CD4-positive, alpha-beta T cell (primary cell): Measurements from ENCODE around the gene STARD13. TPM values are rescaled to one million over a fixed set of nuclear protein-coding genes. Genes with fewer than 3 reads are reported as not detected.

Experiments used
- ATAC-seq: fragments of 200-7000 bp; cut with Tn5 transposase; one replicate; pipeline ENCODE4 v1.10.0; 2022; ENCODE audit warnings: mild to moderate bottlenecking; ENCODE audit not compliant: poor library complexity
- CTCF ChIA-PET: fragments of 350-600 bp; sonication (Branson Sonifier 250); formaldehyde crosslinking; loops from one replicate; lab custom pipeline; 2021; ENCODE audit warnings: antibody characterized with exemption, inconsistent platforms; lab: Charles Lee
- POLR2A ChIA-PET: fragments of 350-600 bp; sonication (Branson Sonifier 250); formaldehyde crosslinking; loops from one replicate; lab custom pipeline; 2021; ENCODE audit warnings: antibody characterized with exemption, inconsistent platforms; lab: Charles Lee
- DNase-seq, 14 experiments: peaks; one replicate each; pipeline ENCODE4 v3.0.0-alpha.2; 2013 to 2020; ENCODE audit warnings: mixed read lengths in 2 of 14
- H3K27ac ChIP-seq, 2 donors: one replicate each; pipeline versions ENCODE4 v1.5.1 to v1.7.0; 2013; ENCODE audit warnings: low read length in 2 of 2, low read depth in 1 of 2, mild to moderate bottlenecking in 1 of 2
- H3K27me3 ChIP-seq, 2 experiments: 1 replicate in 1 of 2; 2 replicates in 1 of 2; pipeline versions ENCODE4 v1.6.1 to v1.7.0; 2013; ENCODE audit warnings: low read length in 2 of 2, control low read depth in 1 of 2, mild to moderate bottlenecking in 1 of 2, moderate library complexity in 1 of 2; ENCODE audit not compliant: insufficient read depth in 2 of 2, control insufficient read depth in 1 of 2
- H3K36me3 ChIP-seq: one replicate; pipeline ENCODE4 v1.6.1; 2013; ENCODE audit warnings: low read length, control low read depth; ENCODE audit not compliant: insufficient read depth
- H3K4me1 ChIP-seq: one replicate; pipeline ENCODE4 v1.6.1; 2013; ENCODE audit warnings: low read length, control low read depth; ENCODE audit not compliant: insufficient read depth
- H3K4me3 ChIP-seq: one replicate; pipeline ENCODE4 v1.5.1; 2013; ENCODE audit warnings: mild to moderate bottlenecking, low read length, moderate library complexity
- H3K9me3 ChIP-seq, 2 experiments: 1 replicate in 1 of 2; 2 replicates in 1 of 2; pipeline versions ENCODE4 v1.6.1 to v1.7.0; 2013; ENCODE audit warnings: low read length in 2 of 2, mild to moderate bottlenecking in 2 of 2, control low read depth in 1 of 2, moderate library complexity in 1 of 2; ENCODE audit not compliant: control insufficient read depth in 1 of 2, insufficient read depth in 1 of 2
- H3K27ac Mint-ChIP-seq: one replicate; pipeline ENCODE4 v1.8.0; 2020; ENCODE audit warnings: mixed read lengths
- H3K27me3 Mint-ChIP-seq: one replicate; pipeline ENCODE4 v1.8.0; 2021; ENCODE audit warnings: mixed read lengths
- H3K36me3 Mint-ChIP-seq: one replicate; pipeline ENCODE4 v1.8.0; 2021; ENCODE audit warnings: low read depth, mixed read lengths
- H3K4me1 Mint-ChIP-seq: one replicate; pipeline ENCODE4 v1.8.0; 2021; ENCODE audit warnings: low read depth, mixed read lengths
- H3K4me3 Mint-ChIP-seq: one replicate; pipeline ENCODE4 v1.8.0; 2020; ENCODE audit warnings: mild to moderate bottlenecking, mixed read lengths
- H3K9me3 Mint-ChIP-seq: one replicate; pipeline ENCODE4 v1.8.0; 2020; ENCODE audit warnings: mixed read lengths
- CTCF ChIP-seq: fragments of 200-600 bp; IDR thresholded peaks from one replicate; pipeline ENCODE4 v1.8.0; 2022; ENCODE audit warnings: antibody characterized with exemption, mild to moderate bottlenecking
- intact Hi-C, 2 experiments: fragments of 100-400 bp; cut with DNase I in 1 of 2; cut with micrococcal nuclease in 1 of 2; formaldehyde crosslinking; loops; one replicate each; pipeline versions ENCODE4 v1.15.1 to v1.9.0; 2023 to 2025; cut with DNase I, micrococcal nuclease
- total RNA-seq, 174 experiments: library from RNA in 2 of 174; stranded (reverse) in 2 of 174; gene quantifications; one replicate each; pipeline ENCODE4 v1.2.3 and lab custom pipeline; 2021 to 2026

STARD13 gene
- total RNA-seq, 2 experiments from 2014 or later = not detected

- Histone ChIP-seq H3K27ac (no peak overlapping the region), H3K27me3 (no peaks in the 10 kb centered on the region), H3K4me1 (no peaks in the 10 kb centered on the region), H3K36me3 (no peaks in the 10 kb centered on the region), H3K9me3 (peaks cover 0 to 4% of the 10 kb centered on the region in 2 experiments), H3K4me3 (no peak overlapping the region)
- Mint-ChIP-seq H3K9me3 (no peaks in the 10 kb centered on the region), H3K4me1 (no peaks in the 10 kb centered on the region), H3K4me3 (no peak overlapping the region), H3K27ac (no peak overlapping the region), H3K36me3 (no peaks in the 10 kb centered on the region), H3K27me3 (peaks cover 14% of the 10 kb centered on the region)
- TF ChIP-seq CTCF = no peak
- ATAC-seq (no peak), DNase-seq (no peak)
- POLR2A ChIA-PET = no interaction called here
- intact Hi-C loops = no loop called here
- CTCF ChIA-PET = no interaction called here
Observed at GRCh38 chr13:33144358-33144784, 141.2 kb downstream of the STARD13 start.

- Histone ChIP-seq H3K4me1 (no peaks in the 10 kb centered on the region), H3K27me3 (no peaks in the 10 kb centered on the region), H3K36me3 (no peaks in the 10 kb centered on the region), H3K9me3 (peaks cover 0 to 8% of the 10 kb centered on the region in 2 experiments), H3K4me3 (no peak overlapping the region), H3K27ac (no peak overlapping the region)
- Mint-ChIP-seq H3K27ac (no peak overlapping the region), H3K9me3 (peaks cover 2% of the 10 kb centered on the region), H3K4me3 (no peak overlapping the region), H3K36me3 (no peaks in the 10 kb centered on the region), H3K27me3 (peaks cover 14% of the 10 kb centered on the region), H3K4me1 (no peaks in the 10 kb centered on the region)
- CTCF ChIA-PET = no interaction called here
- POLR2A ChIA-PET = no interaction called here
- intact Hi-C loops = no loop called here
- no peak for TF ChIP-seq CTCF
- no peak for DNase-seq
- ATAC-seq = no peak
Observed at GRCh38 chr13:33139780-33140535, 145.6 kb downstream of the STARD13 start.

- TF ChIP-seq CTCF = no peak
- H3K27ac Mint-ChIP-seq = no peak overlapping the region
- H3K36me3 Mint-ChIP-seq = no peaks in the 10 kb centered on the region
- ATAC-seq (no peak), DNase-seq (no peak)
- peaks cover 5% of the 10 kb centered on the region for H3K9me3 Mint-ChIP-seq
- Histone ChIP-seq H3K36me3 (no peaks in the 10 kb centered on the region), H3K4me3 (no peak overlapping the region), H3K27me3 (no peaks in the 10 kb centered on the region), H3K27ac (no peak overlapping the region), H3K4me1 (no peaks in the 10 kb centered on the region), H3K9me3 (peaks cover 0 to 8% of the 10 kb centered on the region in 2 experiments)
- intact Hi-C loops = no loop called here
- ChIA-PET CTCF (no interaction called here), POLR2A (no interaction called here)
- peaks cover 9% of the 10 kb centered on the region for H3K27me3 Mint-ChIP-seq
- H3K4me1 Mint-ChIP-seq = no peaks in the 10 kb centered on the region
- H3K4me3 Mint-ChIP-seq = no peak overlapping the region
Observed at GRCh38 chr13:33139184-33139583, 146.4 kb downstream of the STARD13 start.
